Loucy (cell line): ENCODE data around the gene C13orf46.

Source experiments
- H2AFZ ChIP-seq: fragments of 200-600 bp; sonication (generic); 2 replicates; pipeline ENCODE4 v1.6.0; 2016; ENCODE audit warnings: antibody characterized with exemption, mild to moderate bottlenecking, low read length, moderate library complexity
- H3F3A ChIP-seq: fragments of 200-600 bp; 2 replicates; pipeline ENCODE4 v1.6.0; 2016; ENCODE audit warnings: antibody characterized with exemption, low read depth, mild to moderate bottlenecking
- H3K27me3 ChIP-seq: fragments of 200-600 bp; sonication (generic); 2 replicates; pipeline ENCODE4 v1.6.1; 2014; ENCODE audit warnings: low read length, mild to moderate bottlenecking; ENCODE audit not compliant: insufficient read depth, poor library complexity, severe bottlenecking
- H3K36me3 ChIP-seq: fragments of 200-600 bp; sonication (generic); 2 replicates; pipeline ENCODE4 v1.6.1; 2016; ENCODE audit warnings: low read length; ENCODE audit not compliant: insufficient read depth
- H3K4me1 ChIP-seq: fragments of 200-600 bp; sonication (generic); 2 replicates; pipeline ENCODE4 v1.5.1; 2014; ENCODE audit warnings: low read length, mild to moderate bottlenecking; ENCODE audit not compliant: insufficient read depth, poor library complexity, severe bottlenecking
- H3K4me2 ChIP-seq: fragments of 200-600 bp; sonication (generic); 2 replicates; pipeline ENCODE4 v1.6.0; 2014; ENCODE audit warnings: antibody characterized with exemption, low read length, low read depth, mild to moderate bottlenecking; ENCODE audit not compliant: poor library complexity, severe bottlenecking
- H3K4me3 ChIP-seq: fragments of 200-600 bp; sonication (generic); 2 replicates; pipeline ENCODE4 v1.5.1; 2014; ENCODE audit warnings: low read length, mild to moderate bottlenecking, mixed read lengths; ENCODE audit not compliant: poor library complexity, severe bottlenecking
- H3K79me2 ChIP-seq: fragments of 200-600 bp; sonication (generic); 2 replicates; pipeline ENCODE4 v1.6.1; 2014; ENCODE audit warnings: low read length; ENCODE audit not compliant: insufficient read depth
- H3K9ac ChIP-seq: fragments of 200-600 bp; sonication (generic); 2 replicates; pipeline ENCODE4 v1.6.0; 2014; ENCODE audit warnings: mild to moderate bottlenecking, low read depth, low read length, moderate library complexity; ENCODE audit not compliant: poor library complexity, severe bottlenecking
- H3K9me2 ChIP-seq: fragments of 200-600 bp; sonication (generic); replicated peaks from 2 replicates; pipeline ENCODE4 v1.6.1; 2016; ENCODE audit warnings: low read depth, low read length, mixed read lengths
- H3K9me3 ChIP-seq: fragments of 200-600 bp; sonication (generic); 2 replicates; pipeline ENCODE4 v1.6.1; 2014; ENCODE audit warnings: mild to moderate bottlenecking, antibody characterized with exemption, low read length, low read depth; ENCODE audit not compliant: insufficient read depth
- H4K20me1 ChIP-seq: fragments of 200-600 bp; sonication (generic); 2 replicates; pipeline ENCODE4 v1.6.0; 2014; ENCODE audit warnings: antibody characterized with exemption, low read length, mild to moderate bottlenecking; ENCODE audit not compliant: insufficient read depth, poor library complexity, severe bottlenecking
- EZH2phosphoT487 ChIP-seq: fragments of 200-600 bp; IDR thresholded peaks from 2 replicates; pipeline ENCODE4 v1.6.1; 2018; ENCODE audit warnings: antibody characterized with exemption, mild to moderate bottlenecking, moderate library complexity, borderline replicate concordance
- TF ChIP-seq, protein P1 (sequence below): fragments of 200-600 bp; sonication (generic); conservative IDR thresholded peaks from 2 replicates; pipeline ENCODE4 v1.5.1; 2014; ENCODE audit warnings: mild to moderate bottlenecking, antibody characterized with exemption, low read length

The C13orf46 gene

DNA sequence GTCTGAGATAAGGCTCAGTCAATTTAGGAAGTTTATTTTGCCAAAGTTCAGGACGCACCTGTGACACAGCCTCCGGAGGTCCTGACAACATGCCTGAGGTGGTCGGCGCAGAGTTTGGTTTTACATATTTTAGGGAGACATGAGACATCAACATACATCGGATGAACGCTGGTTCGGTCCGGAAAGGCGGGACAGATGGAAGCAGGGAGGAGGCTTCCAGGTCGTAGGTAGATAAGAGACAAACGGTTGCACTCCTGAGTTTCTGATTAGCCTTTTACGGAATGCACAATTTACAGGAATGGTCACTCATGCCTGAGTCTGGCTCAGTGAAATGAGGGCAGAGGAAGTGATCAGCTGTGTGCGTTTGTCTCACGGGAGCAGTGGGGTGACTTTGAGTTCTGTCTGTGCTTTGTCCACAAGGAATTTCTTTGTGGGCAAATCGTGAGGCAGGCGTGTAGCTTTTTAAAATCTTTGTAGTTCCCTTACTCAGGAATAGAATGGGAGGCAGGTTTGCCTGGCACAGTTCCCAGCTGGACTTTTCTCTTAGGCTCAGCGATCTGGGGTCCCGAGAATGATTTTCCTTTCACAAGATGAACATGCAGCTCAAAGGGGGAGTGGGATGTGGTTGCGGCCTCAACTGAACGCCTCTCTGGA lies 36.2 kb downstream of the C13orf46 start:
- no peaks in the 10 kb centered on the region for H3K4me1 ChIP-seq
- H3K9me2 ChIP-seq, result no peaks in the 10 kb centered on the region
- no peak overlapping the region for H3K4me3 ChIP-seq
- H4K20me1 ChIP-seq, result no peaks in the 10 kb centered on the region
- no peaks in the 10 kb centered on the region for H3K9me3 ChIP-seq
- TF ChIP-seq, protein P1, sequence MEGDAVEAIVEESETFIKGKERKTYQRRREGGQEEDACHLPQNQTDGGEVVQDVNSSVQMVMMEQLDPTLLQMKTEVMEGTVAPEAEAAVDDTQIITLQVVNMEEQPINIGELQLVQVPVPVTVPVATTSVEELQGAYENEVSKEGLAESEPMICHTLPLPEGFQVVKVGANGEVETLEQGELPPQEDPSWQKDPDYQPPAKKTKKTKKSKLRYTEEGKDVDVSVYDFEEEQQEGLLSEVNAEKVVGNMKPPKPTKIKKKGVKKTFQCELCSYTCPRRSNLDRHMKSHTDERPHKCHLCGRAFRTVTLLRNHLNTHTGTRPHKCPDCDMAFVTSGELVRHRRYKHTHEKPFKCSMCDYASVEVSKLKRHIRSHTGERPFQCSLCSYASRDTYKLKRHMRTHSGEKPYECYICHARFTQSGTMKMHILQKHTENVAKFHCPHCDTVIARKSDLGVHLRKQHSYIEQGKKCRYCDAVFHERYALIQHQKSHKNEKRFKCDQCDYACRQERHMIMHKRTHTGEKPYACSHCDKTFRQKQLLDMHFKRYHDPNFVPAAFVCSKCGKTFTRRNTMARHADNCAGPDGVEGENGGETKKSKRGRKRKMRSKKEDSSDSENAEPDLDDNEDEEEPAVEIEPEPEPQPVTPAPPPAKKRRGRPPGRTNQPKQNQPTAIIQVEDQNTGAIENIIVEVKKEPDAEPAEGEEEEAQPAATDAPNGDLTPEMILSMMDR, result no peak
- no peak for TF ChIP-seq EZH2phosphoT487
- no peaks in the 10 kb centered on the region for H3K36me3 ChIP-seq
- H3K4me2 ChIP-seq, result no peak overlapping the region
- H3K9ac ChIP-seq, result no peak overlapping the region
- no peaks in the 10 kb centered on the region for H3K27me3 ChIP-seq
- no peak overlapping the region for H2AFZ ChIP-seq
- H3F3A ChIP-seq, result no peaks in the 10 kb centered on the region
- H3K79me2 ChIP-seq, result no peaks in the 10 kb centered on the region

GRCh38 chr13:113937073-113937472 lies 36.8 kb downstream of the C13orf46 start:
- Histone ChIP-seq H3F3A (no peaks in the 10 kb centered on the region), H3K9ac (no peak overlapping the region), H3K9me3 (no peaks in the 10 kb centered on the region), H3K9me2 (no peaks in the 10 kb centered on the region), H3K4me1 (no peaks in the 10 kb centered on the region), H3K36me3 (no peaks in the 10 kb centered on the region), H3K79me2 (no peaks in the 10 kb centered on the region), H2AFZ (no peak overlapping the region), H3K27me3 (no peaks in the 10 kb centered on the region), H3K4me3 (no peak overlapping the region), H3K4me2 (no peak overlapping the region), H4K20me1 (no peaks in the 10 kb centered on the region)
- TF ChIP-seq EZH2phosphoT487, result no peak
- TF ChIP-seq, protein P1, result no peak

DNA sequence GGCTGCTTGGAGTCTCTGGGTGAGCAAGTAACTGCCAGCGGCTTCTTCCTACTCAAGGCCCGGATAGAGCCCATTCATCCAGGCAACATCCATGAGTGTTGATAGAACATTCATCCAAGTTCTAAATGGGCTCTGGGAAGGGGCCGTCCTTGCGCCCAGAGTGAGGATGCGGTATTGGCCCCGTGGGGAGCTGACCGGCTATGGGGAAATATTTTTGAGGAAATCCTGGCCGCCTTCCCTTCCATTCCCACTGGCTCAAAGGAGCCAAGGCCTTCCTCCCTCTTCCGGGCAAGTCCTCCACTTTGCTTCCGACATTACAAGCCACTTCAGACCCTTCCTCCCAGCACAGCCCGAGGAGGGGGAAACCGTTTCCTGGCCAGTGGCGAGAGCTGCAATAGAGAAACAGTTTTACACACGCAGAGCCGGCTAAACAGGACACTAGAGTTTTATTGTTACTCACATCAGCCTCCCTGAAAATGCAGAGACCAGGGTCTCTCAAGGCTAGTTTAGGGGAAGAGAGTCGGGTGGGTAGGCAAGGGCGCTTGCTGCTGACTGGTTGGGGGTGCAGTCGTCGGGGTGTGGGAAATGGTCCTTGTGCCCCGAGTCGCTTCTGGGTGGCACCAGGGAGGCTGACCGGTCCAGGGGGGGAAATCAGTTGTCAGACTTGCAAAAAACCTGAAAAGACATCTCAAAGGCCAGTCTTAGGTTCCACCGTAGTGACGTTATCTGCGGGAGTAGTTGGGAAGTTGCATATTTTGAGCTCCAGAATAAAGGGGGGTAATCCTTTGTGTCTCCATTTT lies 37.5 kb downstream of the C13orf46 start:
- H3K9me3 ChIP-seq, result no peaks in the 10 kb centered on the region
- H4K20me1 ChIP-seq, result no peaks in the 10 kb centered on the region
- H3K79me2 ChIP-seq, result no peaks in the 10 kb centered on the region
- H3K9me2 ChIP-seq, result no peaks in the 10 kb centered on the region
- no peaks in the 10 kb centered on the region for H3K36me3 ChIP-seq
- no peak overlapping the region for H3K9ac ChIP-seq
- no peak overlapping the region for H2AFZ ChIP-seq
- H3K4me2 ChIP-seq, result no peak overlapping the region
- no peak for TF ChIP-seq EZH2phosphoT487
- TF ChIP-seq, protein P1, result no peak
- no peaks in the 10 kb centered on the region for H3K27me3 ChIP-seq
- peaks cover 2% of the 10 kb centered on the region for H3K4me1 ChIP-seq
- no peaks in the 10 kb centered on the region for H3F3A ChIP-seq
- no peak overlapping the region for H3K4me3 ChIP-seq
